Measurements from ENCODE around the gene SLC25A25. TPM values are rescaled to one million over a fixed set of nuclear protein-coding genes. Genes with fewer than 3 reads are reported as not detected.

Gene SLC25A25
- total RNA-seq, 2 donors from 2014 or later: 30.1 to 33.9 TPM

DNA sequence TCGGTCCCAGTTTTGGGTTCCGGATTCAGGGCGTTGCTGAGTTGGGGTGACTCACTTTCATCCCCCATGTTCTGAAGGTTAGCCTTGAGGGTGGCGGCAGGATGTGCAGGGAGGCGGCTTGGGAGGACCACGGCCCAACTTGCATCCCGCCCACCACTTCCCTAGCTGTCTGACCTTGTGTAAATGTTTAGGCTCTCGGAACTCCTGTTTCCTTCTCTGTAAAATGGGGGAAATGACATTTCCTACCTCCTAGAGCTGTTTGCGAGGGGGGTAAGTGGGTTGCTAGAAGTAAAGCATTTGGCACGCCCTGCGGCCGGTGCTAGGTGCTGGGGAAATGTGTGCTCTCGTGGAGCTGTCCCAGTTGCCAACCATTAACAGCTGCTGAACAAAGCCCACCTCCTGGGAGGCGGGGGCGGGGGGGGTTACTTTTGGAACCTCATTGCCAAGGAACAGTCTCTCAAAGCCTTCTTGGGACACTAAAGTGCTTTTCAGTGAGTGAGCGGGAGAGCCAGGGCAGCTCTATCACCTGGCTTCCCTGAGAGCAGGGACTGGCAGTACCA lies 32.0 kb downstream of the SLC25A25 start:
- no peak for DNase-seq (ENCODE audit: low spot score)
- no peak for TF ChIP-seq CTCF (IDR thresholded peaks at IDR 0.05)
- no peak for ATAC-seq (ENCODE audit: insufficient number of reproducible peaks, low FRiP score, low read depth)

DNA sequence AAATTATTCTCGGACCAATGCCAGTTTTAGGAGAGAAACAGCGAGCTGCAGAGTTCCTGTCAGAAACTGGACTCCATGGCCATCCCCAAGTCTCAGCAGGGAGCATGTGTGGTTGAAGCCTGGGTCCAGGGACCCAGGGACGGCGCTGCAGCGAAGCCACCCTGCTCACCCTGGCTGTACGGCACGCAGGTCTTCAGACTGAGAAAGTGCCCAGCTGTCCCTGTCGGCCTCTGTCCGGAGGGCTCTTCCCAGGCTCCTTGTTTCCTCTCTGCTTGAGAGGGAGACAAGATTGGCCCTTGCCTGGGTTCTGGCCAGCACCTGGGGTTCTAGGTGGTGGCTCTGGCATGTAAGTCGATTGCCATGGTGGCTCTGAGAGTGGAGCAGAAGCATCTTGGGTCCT lies 32.5 kb downstream of the SLC25A25 start:
- TF ChIP-seq CTCF (IDR thresholded peaks at IDR 0.05): no peak
- Histone ChIP-seq H3K4me3 (peak overlapping the region; percentile 69), H3K27ac (peak overlapping the region; percentile 89 to 96), H3K27me3 (replicated peaks; ENCODE audit: insufficient read depth) (no peaks in the 10 kb centered on the region), H3K4me1 (ENCODE audit: control insufficient read depth in 1 of 2, low read depth in 2 of 2) (peaks cover 22 to 51% of the 10 kb centered on the region in 2 donors), H3K9me3 (no peaks in the 10 kb centered on the region), H3K36me3 (peaks cover 34% of the 10 kb centered on the region)
- ATAC-seq (ENCODE audit: insufficient number of reproducible peaks, low FRiP score, low read depth): no peak
- DNase-seq (ENCODE audit: low spot score): no peak

More for the DNA sequence above, 32.0 kb downstream of the SLC25A25 start:
- Histone ChIP-seq H3K27ac (peak overlapping the region; percentile 89 to 96), H3K36me3 (peaks cover 29% of the 10 kb centered on the region), H3K4me3 (peak overlapping the region; percentile 69), H3K4me1 (ENCODE audit: control insufficient read depth in 1 of 2, low read depth in 2 of 2) (peaks cover 24 to 56% of the 10 kb centered on the region in 2 donors), H3K9me3 (no peaks in the 10 kb centered on the region), H3K27me3 (replicated peaks; ENCODE audit: insufficient read depth) (no peaks in the 10 kb centered on the region)

DNA sequence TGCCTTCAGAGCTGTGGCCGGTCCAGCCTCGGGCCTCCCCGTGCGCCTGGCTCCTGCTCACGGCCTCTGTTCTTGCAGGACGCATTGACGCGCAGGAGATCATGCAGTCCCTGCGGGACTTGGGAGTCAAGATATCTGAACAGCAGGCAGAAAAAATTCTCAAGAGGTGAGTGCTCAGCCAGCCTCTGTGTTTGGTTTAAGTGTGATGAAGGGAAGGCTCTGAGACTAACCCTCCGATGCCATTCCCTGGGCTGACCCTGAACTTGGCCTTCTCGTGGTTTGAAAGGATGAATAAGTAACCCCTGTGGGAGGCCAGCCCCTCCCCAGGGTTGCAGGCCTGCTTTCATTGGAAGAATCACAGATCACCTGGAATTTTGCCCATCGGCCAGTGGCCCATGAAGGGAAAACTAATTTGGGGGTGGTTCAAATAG lies 33.2 kb downstream of the SLC25A25 start:
- Histone ChIP-seq H3K36me3 (peaks cover 40% of the 10 kb centered on the region), H3K9me3 (no peaks in the 10 kb centered on the region), H3K4me3 (no peak overlapping the region), H3K4me1 (ENCODE audit: control insufficient read depth in 1 of 2, low read depth in 2 of 2) (peaks cover 22 to 50% of the 10 kb centered on the region in 2 donors), H3K27ac (peak overlapping the region; percentile 89 to 96), H3K27me3 (replicated peaks; ENCODE audit: insufficient read depth) (no peaks in the 10 kb centered on the region)
- no peak for DNase-seq (ENCODE audit: low spot score)
- TF ChIP-seq CTCF (IDR thresholded peaks at IDR 0.05): no peak
- no peak for ATAC-seq (ENCODE audit: insufficient number of reproducible peaks, low FRiP score, low read depth)

DNA sequence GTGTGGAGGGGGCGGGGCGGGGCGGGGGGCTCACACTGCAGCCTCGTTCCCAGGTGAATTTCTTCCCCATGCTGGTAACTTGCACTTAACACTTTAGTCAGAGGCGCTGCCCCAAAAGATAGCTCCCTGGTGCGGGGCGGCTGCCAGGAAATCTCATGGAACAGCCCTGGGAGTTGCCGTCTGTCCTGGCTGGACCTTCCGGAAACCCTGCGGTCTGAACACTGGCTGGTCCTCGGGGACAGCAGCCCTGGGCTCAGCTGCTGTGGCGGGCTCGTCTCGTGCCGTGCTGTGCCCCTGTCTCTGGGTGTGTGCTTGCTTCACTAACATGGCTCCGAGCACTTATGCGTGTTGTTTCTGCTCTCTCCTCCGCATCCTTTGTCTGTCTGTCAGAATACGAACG lies 33.7 kb downstream of the SLC25A25 start:
- Histone ChIP-seq H3K4me3 (no peak overlapping the region), H3K4me1 (ENCODE audit: control insufficient read depth in 1 of 2, low read depth in 2 of 2) (peaks cover 22 to 50% of the 10 kb centered on the region in 2 donors), H3K27ac (peak overlapping the region in 1 of 2 donors; percentile 96)

DNA sequence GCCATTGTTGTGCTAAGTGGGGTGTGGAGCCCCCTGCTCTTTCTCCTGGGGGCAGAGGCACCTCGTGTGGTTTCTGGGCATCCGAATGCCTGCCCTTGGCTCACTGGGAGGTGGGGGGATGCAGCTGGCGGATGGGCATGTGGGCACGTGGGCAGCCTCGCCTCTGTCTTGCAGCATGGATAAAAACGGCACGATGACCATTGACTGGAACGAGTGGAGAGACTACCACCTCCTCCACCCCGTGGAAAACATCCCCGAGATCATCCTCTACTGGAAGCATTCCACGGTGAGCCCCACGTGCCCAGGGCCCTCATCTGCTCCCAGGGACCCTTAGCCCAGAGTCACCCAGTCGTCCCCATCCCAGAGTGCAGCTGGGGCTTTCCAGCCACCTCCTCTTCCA lies 34.2 kb downstream of the SLC25A25 start:
- Histone ChIP-seq H3K9me3 (no peaks in the 10 kb centered on the region), H3K27me3 (replicated peaks; ENCODE audit: insufficient read depth) (no peaks in the 10 kb centered on the region), H3K4me3 (no peak overlapping the region), H3K4me1 (ENCODE audit: control insufficient read depth in 1 of 2, low read depth in 2 of 2) (peaks cover 22 to 45% of the 10 kb centered on the region in 2 donors), H3K27ac (no peak overlapping the region), H3K36me3 (peaks cover 50% of the 10 kb centered on the region)
- no peak for TF ChIP-seq CTCF (IDR thresholded peaks at IDR 0.05)
- ATAC-seq (ENCODE audit: insufficient number of reproducible peaks, low FRiP score, low read depth) (no peak), DNase-seq (ENCODE audit: low spot score) (no peak)

More for the DNA sequence above, 33.7 kb downstream of the SLC25A25 start:
- no peak for TF ChIP-seq CTCF (IDR thresholded peaks at IDR 0.05)
- Histone ChIP-seq H3K36me3 (peaks cover 45% of the 10 kb centered on the region), H3K27me3 (replicated peaks; ENCODE audit: insufficient read depth) (no peaks in the 10 kb centered on the region), H3K9me3 (no peaks in the 10 kb centered on the region)
- DNase-seq (ENCODE audit: low spot score) (no peak), ATAC-seq (ENCODE audit: insufficient number of reproducible peaks, low FRiP score, low read depth) (no peak)
